K562 (cell line): ENCODE measurements around the gene PRKACG. TPM values are rescaled to one million over a fixed set of nuclear protein-coding genes. Genes with fewer than 3 reads are reported as not detected.

Experiments used
- HNRNPL ChIP-seq: fragments of 200-400 bp; formaldehyde crosslinking; IDR thresholded peaks from 2 replicates; pipeline ENCODE4 v1.6.1; 2017; ENCODE audit warnings: low read depth, mild to moderate bottlenecking, low read length
- MEIS2 ChIP-seq: fragments of 450-650 bp; IDR thresholded peaks from 2 replicates; pipeline ENCODE4 v1.6.1; 2014; ENCODE audit warnings: mild to moderate bottlenecking; ENCODE audit not compliant: partially characterized antibody
- POU5F1 ChIP-seq: fragments of 150-350 bp; IDR thresholded peaks from 2 replicates; pipeline ENCODE4 v1.6.1; 2014; ENCODE audit warnings: borderline replicate concordance, low read length, low read depth, mild to moderate bottlenecking; ENCODE audit not compliant: partially characterized antibody
- SMARCA5 ChIP-seq: fragments of 450-650 bp; IDR thresholded peaks from 2 replicates; pipeline ENCODE4 v1.6.1; 2016
- SP1 ChIP-seq: sonication (generic); formaldehyde crosslinking; IDR thresholded peaks from 2 replicates; pipeline ENCODE4 v1.8.1; 2022; ENCODE audit warnings: mild to moderate bottlenecking, missing genetic modification reagents
- STAT5B ChIP-seq: fragments of 250-450 bp; sonication (Bioruptor Pico); IDR thresholded peaks from 2 replicates; pipeline ENCODE4 v1.8.0; 2021; ENCODE audit warnings: mild to moderate bottlenecking, inconsistent platforms
- YY1 ChIP-seq, 3 experiments: IDR thresholded peaks; 2 replicates each; pipeline ENCODE4 v1.6.1; 2011; ENCODE audit warnings: low read length in 2 of 3, mild to moderate bottlenecking in 2 of 3, moderate library complexity in 2 of 3, borderline replicate concordance in 1 of 3, control low read depth in 1 of 3, low read depth in 1 of 3; ENCODE audit not compliant: insufficient read depth in 3 of 3, insufficient replicate concordance in 2 of 3, control insufficient read depth in 1 of 3, insufficient read length in 1 of 3; ENCODE audit errors: extremely low read depth in 1 of 3
- ZBTB11 ChIP-seq, 3 experiments: fragments of 200-800 bp in 1 of 3; fragments of 250-450 bp in 1 of 3; fragments of 450-650 bp in 1 of 3; sonication (Bioruptor Pico) in 1 of 3; sonication (Bioruptor generic) in 1 of 3; formaldehyde crosslinking in 1 of 3; IDR thresholded peaks; 2 replicates each; pipeline versions ENCODE4 v1.6.1 to v1.8.0; 2016 to 2022; ENCODE audit warnings: mild to moderate bottlenecking in 2 of 3, missing genetic modification characterization in 2 of 3, missing compliant biosample characterization in 1 of 3, moderate library complexity in 1 of 3
- polyA plus RNA-seq, 8 experiments: library from polyadenylated mRNA; depleted of rRNA in 4 of 8; stranded (reverse) in 5 of 8; unstranded in 3 of 8; fragments of >200 nt; fragmentation: Nextera tagmentation in 2 of 8; fragmentation: Illumina TruSeq in 1 of 8; extraction: Ambion mirVana in 2 of 8; extraction: Trizol in 1 of 8; gene quantifications; 2 replicates each; pipeline versions ENCODE4 v1.2.1 to v1.2.3, GENCODE V29; 2011 to 2014; ENCODE audit warnings: inconsistent platforms in 1 of 8, missing spikeins in 1 of 8
- total RNA-seq, 7 experiments: library from RNA; depleted of rRNA in 6 of 7; stranded (reverse); fragments of >200 nt in 6 of 7; fragmentation: Illumina TruSeq in 2 of 7; extraction: Trizol in 2 of 7; gene quantifications; 2 replicates each; pipeline versions ENCODE4 v1.2.1 to v1.2.3, GENCODE V29; 2011 to 2021; ENCODE audit warnings: low replicate concordance in 1 of 7
- TF ChIP-seq, protein P1 (sequence below), 2 experiments: fragments of 450-650 bp; formaldehyde crosslinking in 1 of 2; IDR thresholded peaks; 2 replicates each; pipeline versions ENCODE4 v1.4.0 to v1.6.1; 2014 to 2020; ENCODE audit warnings: mild to moderate bottlenecking in 2 of 2, borderline replicate concordance in 1 of 2, low read depth in 1 of 2
- TF ChIP-seq, protein P2 (sequence below): fragments of 250-450 bp; sonication (Bioruptor Pico); IDR thresholded peaks from 2 replicates; pipeline ENCODE4 v1.5.0; 2020; ENCODE audit warnings: mild to moderate bottlenecking, borderline replicate concordance

Gene PRKACG
- total and polyA plus RNA-seq, 9 of the 15 experiments (the other 6 are each of a cell fraction or from before 2014, with no cell fraction given): not detected

DNA sequence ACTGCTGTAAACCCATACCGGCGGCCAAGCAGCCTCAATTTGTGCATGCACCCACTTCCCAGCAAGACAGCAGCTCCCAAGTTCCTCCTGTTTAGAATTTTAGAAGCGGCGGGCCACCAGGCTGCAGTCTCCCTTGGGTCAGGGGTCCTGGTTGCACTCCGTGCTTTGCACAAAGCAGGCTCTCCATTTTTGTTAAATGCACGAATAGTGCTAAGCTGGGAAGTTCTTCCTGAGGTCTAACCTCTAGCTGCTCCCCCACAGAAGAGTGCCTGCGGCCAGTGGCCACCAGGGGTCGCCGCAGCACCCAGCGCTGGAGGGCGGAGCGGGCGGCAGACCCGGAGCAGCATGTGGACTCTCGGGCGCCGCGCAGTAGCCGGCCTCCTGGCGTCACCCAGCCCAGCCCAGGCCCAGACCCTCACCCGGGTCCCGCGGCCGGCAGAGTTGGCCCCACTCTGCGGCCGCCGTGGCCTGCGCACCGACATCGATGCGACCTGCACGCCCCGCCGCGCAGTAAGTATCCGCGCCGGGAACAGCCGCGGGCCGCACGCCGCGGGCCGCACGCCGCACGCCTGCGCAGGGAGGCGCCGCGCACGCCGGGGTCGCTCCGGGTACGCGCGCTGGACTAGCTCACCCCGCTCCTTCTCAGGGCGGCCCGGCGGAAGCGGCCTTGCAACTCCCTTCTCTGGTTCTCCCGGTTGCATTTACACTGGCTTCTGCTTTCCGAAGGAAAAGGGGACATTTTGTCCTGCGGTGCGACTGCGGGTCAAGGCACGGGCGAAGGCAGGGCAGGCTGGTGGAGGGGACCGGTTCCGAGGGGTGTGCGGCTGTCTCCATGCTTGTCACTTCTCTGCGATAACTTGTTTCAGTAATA, 21.8 kb upstream of the PRKACG start, which contains the start of gene FXN (continued):
- no peak for TF ChIP-seq ZBTB11 (CRISPR knock-in tag; IDR thresholded peaks at IDR 0.05)
- no peak for TF ChIP-seq STAT5B (CRISPR knock-in tag)
- TF ChIP-seq, protein P1, sequence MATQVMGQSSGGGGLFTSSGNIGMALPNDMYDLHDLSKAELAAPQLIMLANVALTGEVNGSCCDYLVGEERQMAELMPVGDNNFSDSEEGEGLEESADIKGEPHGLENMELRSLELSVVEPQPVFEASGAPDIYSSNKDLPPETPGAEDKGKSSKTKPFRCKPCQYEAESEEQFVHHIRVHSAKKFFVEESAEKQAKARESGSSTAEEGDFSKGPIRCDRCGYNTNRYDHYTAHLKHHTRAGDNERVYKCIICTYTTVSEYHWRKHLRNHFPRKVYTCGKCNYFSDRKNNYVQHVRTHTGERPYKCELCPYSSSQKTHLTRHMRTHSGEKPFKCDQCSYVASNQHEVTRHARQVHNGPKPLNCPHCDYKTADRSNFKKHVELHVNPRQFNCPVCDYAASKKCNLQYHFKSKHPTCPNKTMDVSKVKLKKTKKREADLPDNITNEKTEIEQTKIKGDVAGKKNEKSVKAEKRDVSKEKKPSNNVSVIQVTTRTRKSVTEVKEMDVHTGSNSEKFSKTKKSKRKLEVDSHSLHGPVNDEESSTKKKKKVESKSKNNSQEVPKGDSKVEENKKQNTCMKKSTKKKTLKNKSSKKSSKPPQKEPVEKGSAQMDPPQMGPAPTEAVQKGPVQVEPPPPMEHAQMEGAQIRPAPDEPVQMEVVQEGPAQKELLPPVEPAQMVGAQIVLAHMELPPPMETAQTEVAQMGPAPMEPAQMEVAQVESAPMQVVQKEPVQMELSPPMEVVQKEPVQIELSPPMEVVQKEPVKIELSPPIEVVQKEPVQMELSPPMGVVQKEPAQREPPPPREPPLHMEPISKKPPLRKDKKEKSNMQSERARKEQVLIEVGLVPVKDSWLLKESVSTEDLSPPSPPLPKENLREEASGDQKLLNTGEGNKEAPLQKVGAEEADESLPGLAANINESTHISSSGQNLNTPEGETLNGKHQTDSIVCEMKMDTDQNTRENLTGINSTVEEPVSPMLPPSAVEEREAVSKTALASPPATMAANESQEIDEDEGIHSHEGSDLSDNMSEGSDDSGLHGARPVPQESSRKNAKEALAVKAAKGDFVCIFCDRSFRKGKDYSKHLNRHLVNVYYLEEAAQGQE (IDR thresholded peaks at IDR 0.05; ENCODE audit: borderline replicate concordance): peak; percentile 58; the same call in 1 of the 2 replicates
- TF ChIP-seq, protein P1 (CRISPR knock-in tag; IDR thresholded peaks at IDR 0.05; ENCODE audit: low read depth): no peak
- no peak for TF ChIP-seq HNRNPL
- TF ChIP-seq SP1 (CRISPR knock-in tag): 0 out of 2 replicates have a peak, but pooled peaks have one; percentile 44
- TF ChIP-seq POU5F1: no peak
- TF ChIP-seq, protein P2, sequence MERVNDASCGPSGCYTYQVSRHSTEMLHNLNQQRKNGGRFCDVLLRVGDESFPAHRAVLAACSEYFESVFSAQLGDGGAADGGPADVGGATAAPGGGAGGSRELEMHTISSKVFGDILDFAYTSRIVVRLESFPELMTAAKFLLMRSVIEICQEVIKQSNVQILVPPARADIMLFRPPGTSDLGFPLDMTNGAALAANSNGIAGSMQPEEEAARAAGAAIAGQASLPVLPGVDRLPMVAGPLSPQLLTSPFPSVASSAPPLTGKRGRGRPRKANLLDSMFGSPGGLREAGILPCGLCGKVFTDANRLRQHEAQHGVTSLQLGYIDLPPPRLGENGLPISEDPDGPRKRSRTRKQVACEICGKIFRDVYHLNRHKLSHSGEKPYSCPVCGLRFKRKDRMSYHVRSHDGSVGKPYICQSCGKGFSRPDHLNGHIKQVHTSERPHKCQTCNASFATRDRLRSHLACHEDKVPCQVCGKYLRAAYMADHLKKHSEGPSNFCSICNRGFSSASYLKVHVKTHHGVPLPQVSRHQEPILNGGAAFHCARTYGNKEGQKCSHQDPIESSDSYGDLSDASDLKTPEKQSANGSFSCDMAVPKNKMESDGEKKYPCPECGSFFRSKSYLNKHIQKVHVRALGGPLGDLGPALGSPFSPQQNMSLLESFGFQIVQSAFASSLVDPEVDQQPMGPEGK (CRISPR knock-in tag): no peak
- TF ChIP-seq MEIS2: peak; percentile 60
- peak; percentile 98 for TF ChIP-seq SMARCA5
- peak in 2 of 3 experiments; percentile 43 to 46 for TF ChIP-seq YY1 (IDR thresholded peaks at IDR 0.05; ENCODE audit: borderline replicate concordance in 1 of 3, control insufficient read depth in 1 of 3, extremely low read depth in 1 of 3, insufficient read depth in 3 of 3, insufficient read length in 1 of 3, insufficient replicate concordance in 2 of 3, low read depth in 1 of 3, low read length in 2 of 3)
